GM12874 (cell line): ENCODE results near the gene FHL3.

ENCODE experiments used
- CTCF ChIP-seq: IDR thresholded peaks from 2 replicates; pipeline ENCODE4 v1.5.1; 2011; ENCODE audit warnings: low read depth, mild to moderate bottlenecking, control low read depth, low read length, moderate library complexity; ENCODE audit not compliant: insufficient read depth

FHL3 gene

DNA sequence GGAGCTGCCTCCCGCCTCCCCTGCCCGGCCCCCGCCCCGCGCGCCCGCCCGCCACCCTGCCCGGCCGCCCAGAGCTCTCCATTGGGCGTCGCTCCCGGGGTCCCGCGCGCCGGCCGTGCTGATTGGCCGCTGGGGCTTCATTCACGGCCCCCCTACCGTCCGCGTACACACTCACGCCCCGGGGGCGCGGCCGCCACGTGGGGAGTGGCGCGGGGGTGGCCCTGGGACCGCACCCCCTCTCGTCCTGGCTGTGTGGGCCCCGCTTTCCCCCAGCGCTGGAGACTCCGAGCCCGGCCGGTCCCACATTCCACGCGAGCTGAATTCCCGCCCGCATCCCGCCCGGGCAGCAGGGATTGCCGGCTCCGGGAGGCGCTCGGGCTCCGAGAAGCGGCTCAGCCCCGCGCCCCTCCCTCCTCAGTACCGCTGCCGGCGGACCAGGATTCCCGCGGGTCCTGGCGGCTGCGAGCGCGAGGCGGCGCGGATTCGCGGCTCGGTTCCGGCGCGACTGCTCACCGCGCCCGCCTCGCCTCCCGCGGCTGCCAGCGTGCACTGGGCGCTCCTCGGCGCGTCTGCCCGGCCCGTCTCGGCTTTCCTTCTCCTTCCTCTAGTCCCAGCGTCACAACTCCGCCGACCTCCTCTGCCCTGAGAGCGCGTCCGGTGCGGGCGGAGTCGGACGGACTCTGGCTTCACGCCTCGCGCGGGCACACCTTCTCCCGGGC lies 41.7 kb upstream of the FHL3 start:
- TF ChIP-seq CTCF = no peak

- TF ChIP-seq CTCF = no peak
Observed at GRCh38 chr1:38046333-38046883, 41.1 kb upstream of the FHL3 start, which contains the start of gene POU3F1. Gene POU3F1 (minus strand): TSS chr1:38046793. CDS start chr1:38046743, 50 bp downstream.

DNA sequence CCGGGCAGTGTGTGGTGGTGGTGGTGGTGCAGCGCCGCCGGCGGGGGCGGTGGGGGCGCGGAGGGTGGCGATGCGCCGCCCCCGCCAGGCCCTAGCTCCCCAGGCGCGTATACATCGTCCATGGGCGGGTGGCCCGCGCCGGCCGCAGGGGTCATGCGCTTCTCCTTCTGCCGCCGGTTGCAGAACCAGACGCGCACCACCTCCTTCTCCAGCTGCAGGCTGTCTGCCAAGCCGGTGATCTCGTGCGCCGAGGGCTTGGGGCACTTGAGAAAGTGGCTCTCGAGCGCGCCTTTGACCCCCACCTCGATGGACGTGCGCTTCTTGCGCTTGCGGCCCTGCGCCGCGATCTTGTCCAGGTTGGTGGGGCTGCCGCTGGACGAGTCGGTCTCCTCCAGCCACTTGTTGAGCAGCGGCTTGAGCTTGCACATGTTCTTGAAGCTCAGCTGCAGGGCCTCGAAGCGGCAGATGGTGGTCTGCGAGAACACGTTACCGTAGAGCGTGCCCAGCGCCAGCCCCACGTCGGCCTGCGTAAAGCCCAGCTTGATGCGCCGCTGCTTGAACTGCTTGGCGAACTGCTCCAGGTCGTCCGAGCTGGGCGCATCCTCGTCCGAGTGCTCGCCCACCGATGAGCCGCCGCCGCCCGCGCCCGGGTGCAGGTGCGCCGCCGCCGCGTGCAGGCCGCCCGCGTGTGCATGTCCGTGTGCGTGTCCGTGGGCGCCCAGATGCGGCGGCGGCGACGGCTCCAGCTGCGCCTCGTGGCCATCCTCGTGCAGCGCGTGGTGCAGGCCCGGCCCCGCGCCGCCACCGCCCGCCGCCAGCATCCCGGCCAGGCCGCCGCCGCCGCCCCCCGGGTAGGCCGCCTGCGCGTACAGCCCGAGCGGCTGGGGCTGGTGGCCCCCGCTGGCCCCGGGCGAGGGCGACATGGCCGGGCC lies 40.4 kb upstream of the FHL3 start:
- TF ChIP-seq CTCF = no peak

DNA sequence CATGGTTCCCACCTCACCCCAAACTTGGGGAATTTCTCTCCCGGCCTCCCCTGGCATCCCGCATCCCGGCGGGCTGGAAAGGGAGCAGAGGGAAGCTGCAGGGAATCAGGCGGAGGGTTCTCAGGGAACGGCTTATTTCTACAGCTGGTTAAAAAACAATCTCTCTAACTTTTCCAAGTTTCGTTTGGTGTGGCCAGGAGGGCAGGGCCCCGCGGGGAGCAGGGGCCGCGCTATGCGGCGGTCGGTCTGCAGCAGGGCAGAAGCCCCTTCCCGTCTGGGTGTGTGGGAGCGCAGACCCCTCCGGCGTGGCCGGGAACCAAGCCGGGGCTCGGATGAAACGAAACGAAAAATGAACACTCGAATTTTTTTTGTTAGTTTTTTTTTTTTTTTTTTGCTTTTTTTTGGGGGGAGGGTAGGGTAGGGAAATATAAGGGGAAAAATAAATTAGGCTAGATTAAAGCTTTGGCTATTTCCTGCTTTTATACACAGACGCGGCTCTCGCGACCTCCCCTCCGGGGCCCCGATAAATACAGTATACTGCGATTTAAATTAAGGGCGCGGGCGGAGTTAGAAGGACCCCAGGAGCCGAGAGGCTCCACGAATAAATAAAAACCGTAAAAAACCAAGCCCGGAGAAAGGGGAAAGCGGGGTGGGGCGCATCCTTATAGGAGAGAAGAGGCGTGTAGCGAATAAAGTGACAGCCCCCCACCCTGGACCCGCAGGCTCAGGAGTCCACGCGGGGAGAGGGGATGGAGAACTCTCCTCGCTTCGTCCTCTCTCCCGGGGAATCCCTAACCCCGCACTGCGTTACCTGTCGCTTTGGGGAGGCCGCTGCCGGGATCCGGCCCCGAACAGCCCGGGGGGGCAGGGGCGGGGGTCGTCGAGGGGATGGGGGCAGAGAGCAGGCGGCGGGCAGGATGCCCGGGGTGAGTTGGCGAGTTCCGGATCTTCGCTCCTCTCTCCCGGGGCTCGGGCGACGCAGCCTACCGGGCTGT lies 39.2 kb upstream of the FHL3 start:
- TF ChIP-seq CTCF = no peak

GRCh38 chr1:38043036-38043747 lies 37.9 kb upstream of the FHL3 start:
- no peak for TF ChIP-seq CTCF

DNA sequence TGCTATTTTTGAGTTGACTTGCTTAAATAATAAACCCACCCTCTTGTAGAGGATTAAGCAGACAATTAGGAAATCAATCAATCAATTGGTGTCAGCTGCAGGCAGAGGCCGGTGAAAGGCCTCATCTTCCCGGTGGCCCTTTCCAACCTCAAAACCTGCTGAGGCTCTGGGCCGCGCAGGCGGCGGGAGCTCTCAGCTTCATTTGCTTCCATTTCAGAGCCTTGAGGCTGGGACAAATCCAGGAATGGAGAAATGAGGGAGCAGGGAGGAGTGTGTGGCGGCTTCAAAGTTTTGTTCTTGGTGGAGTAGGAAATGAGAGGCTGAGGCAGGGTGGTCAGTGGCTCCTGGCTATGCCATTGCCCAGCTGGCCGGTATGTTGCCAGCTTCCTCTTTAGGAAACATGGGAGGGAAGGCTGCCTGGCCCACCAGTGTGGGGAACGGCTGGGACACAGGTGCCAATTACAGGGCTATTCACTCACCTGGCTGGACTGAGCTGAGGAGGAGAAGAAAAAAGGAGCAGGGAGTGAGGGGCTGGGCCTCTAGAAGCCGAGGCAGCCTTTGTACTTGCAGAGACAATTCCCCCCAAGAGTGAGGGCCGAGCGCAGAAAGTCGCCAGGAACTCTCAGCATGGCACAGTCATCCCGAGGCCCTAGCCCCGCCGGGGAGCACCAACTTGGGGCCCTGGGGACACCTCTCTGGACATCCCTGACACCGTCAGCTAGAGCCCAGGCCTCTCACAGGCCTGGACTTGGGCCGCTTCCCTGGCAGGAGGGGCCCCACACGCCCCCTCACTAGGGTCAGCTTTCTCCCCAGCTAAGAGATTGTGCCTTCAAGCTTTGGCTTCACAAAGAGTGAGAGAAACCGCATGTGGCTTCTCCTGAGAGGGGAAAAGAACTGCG lies 36.9 kb upstream of the FHL3 start:
- TF ChIP-seq CTCF = no peak
